ENCODE results near the gene KPNA1.
"Not testable (repeated sequence)": the region's sequence is repeated elsewhere in the genome, so short reads cannot be mapped to it uniquely, and the experiment has no call there.

Gene KPNA1

DNA sequence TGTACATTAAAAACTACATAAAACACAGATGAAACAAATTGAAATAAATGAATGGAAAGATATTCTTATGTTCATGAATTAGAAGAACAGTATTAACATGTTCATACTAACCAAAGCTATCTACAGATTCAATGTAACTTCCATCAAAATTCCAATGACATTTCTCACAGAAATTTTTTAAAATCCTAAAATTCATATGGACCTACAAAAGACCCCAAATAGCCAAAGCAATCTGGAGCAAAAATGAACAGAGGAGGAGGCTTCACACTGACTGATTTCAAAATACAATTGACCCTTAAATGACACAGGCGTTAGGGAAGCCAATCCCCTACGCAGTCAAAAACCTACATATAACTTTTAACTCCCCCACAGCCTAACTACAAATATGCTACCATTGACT lies 39.4 kb downstream of the KPNA1 start:
- no peak for DNase-seq (ENCODE audit: low spot score)

DNA sequence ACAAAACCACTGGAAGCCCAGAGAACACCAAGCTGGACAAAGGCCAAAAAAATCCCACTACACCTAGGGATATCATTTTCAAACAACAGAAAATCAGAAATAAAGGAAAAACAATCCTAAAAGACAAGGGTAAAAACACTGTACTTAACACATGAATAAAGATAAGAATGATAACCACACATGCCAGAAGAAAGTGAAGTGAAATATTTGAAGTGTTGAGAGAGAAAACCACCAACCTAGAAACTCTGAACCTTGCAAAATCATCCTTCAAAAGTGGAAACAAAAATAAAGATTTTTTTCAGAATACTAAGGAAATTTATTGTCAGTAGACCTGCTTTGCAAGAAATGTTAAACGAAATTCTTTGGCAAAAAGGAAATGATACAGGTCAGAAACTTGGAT lies 45.1 kb downstream of the KPNA1 start:
- no peak for DNase-seq (ENCODE audit: low spot score)

DNA sequence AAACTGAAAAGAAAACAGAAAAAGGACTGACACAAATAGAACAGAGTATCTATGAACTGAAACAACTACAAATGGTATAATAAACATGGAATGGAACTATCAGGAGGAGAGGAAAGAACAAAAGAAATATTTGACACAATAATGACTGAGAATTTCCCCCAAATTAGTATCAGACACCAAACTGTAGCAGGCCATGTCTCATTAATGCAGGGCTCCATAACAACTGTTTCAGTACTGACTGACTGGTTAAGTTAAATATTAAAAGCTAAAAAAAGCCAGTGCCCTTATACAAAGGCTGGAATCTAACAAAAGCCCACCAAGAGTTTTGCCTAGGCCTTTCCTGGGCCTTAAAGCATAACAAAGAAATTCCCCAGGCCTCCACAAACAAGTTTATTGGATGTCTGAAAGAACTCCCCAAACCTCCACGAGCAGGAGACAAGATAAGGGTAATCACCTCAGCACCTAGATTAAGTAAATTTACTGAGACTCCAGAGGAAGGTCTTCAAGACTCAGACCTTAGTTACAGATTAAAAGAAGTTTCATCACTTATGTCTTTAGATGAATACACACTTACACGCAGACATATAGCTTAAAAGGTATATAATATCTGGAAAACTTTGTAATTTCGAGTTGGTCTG lies 45.7 kb downstream of the KPNA1 start:
- no peak for DNase-seq (ENCODE audit: low spot score)

DNA sequence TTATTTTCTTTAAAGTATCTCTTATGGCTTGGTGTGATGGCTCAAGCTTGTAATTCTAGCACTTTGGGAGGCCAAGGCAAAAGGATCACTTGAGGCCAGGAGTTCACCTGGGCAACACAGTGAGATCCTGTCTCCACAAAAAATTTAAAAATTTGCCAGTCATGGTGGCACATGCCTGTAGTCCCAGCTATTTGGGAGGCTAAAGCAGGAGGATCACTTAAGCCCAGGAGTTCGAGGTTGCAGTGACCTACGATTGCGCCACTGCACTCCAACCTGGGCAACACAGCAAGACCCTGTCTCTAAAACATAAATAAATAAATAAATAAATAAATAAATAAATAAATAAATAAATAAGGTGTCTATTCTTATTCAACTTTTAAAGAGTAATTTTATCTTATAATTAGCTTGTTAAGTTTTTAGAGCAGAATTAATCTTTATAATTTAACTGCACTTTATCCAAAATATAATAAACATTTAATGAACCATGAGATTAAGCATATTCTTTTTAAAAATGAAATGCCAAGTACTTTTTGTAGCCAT lies 48.0 kb downstream of the KPNA1 start:
- DNase-seq (ENCODE audit: low spot score) = no peak

GRCh38 chr3:122464659-122465058 lies 50.1 kb downstream of the KPNA1 start:
- DNase-seq (ENCODE audit: low spot score) = no peak

GRCh38 chr3:122462406-122462805 lies 52.3 kb downstream of the KPNA1 start:
- DNase-seq (ENCODE audit: low spot score) = no peak

GRCh38 chr3:122461806-122462205 lies 52.9 kb downstream of the KPNA1 start:
- no peak for DNase-seq (ENCODE audit: low spot score)

GRCh38 chr3:122458992-122459391 lies 55.7 kb downstream of the KPNA1 start:
- DNase-seq (ENCODE audit: low spot score) = no peak

- DNase-seq (ENCODE audit: low spot score) = no peak
Observed at GRCh38 chr3:122457706-122458105, 57.0 kb downstream of the KPNA1 start.

DNA sequence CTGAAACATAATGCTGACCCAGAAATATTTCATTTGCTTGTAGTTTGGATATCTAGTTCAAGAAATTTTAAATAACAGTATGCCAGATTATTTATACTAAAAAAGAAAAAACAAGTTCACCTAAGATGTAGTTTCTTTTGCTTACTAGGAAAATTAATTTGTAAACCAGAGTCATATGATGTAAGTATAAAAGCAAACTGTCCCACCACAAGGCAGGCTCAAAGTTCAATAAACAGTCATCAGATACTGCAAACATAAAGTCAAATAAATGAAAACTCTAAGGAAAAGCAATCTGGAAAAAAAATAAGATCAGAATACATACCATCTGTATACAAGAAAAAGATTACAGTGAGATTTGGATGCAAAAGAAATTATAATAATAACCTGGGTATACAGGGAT lies 58.7 kb downstream of the KPNA1 start:
- DNase-seq (ENCODE audit: low spot score) = no peak

DNA sequence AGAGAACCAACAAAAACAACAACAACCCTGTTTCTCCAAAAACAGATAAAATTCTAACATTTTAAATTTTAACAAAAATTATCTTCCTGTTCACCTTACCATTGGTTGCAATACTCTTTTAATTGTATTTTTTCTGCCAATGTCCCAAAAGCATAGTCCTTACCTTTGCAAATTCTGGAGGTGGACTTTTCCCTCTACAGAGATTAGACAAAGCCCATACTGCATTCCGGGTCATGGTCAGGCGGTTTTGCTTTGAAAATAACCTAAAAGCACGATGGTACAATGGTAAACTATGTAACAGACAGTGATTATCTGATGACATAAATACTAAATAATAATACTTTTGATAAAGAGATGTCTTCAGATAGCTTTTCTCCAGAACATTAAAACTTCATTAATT lies 63.4 kb downstream of the KPNA1 start:
- DNase-seq (ENCODE audit: low spot score) = no peak

GRCh38 chr3:122448218-122448617 lies 66.5 kb downstream of the KPNA1 start:
- DNase-seq (ENCODE audit: low spot score) = not testable (repeated sequence)

DNA sequence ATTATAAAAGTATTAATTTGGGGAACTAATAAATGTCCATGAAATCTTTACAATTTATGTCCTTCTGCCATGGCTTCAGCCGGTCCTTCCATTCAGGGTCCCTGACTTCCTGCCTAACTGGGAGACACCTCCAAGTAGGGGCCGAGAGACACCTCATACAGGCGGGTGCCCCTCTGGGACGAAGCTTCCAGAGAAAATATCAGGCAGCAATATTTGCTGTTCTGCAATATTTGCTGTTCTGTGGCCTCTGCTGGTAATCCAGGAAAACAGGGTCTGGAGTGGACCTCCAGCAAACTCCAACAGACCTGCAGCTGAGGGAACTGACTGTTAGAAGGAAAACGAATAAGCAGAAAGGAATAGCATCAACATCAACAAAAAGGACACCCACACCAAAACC lies 70.2 kb downstream of the KPNA1 start:
- not testable (repeated sequence) for DNase-seq (ENCODE audit: low spot score)

DNA sequence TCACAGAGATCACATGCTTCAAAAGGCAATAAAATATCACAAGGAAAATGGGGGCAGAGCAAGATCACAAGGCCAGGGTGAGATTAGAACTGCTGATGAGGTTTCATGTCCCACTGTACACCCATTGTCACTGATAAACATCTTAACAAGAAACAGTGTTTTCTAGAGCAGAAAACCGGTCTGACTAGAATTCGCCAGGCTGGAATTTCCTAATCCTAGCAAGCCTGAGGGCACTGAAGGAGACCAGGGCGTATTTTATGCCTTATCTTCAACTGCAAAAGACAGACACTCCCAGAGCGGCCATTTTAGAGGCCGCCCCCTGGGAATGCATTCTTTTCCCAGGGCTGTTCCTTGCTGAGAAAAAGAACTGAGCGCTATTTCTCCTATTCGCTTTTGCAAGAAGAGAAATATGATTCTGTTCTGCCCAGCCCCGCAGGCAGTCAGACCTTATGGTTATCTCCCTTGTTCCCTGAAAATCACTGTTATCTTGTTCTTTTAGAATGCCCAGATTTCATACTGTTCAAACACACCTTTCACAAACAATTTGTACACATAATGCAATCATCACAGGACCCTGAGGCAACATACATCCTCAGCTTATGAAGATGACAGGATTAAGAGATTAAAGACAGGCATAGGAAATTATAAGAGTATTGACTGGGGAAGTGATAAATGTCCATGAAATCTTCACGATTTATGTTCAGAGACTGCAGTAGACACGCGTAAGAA lies 70.8 kb downstream of the KPNA1 start:
- DNase-seq (ENCODE audit: low spot score) = not testable (repeated sequence)

DNA sequence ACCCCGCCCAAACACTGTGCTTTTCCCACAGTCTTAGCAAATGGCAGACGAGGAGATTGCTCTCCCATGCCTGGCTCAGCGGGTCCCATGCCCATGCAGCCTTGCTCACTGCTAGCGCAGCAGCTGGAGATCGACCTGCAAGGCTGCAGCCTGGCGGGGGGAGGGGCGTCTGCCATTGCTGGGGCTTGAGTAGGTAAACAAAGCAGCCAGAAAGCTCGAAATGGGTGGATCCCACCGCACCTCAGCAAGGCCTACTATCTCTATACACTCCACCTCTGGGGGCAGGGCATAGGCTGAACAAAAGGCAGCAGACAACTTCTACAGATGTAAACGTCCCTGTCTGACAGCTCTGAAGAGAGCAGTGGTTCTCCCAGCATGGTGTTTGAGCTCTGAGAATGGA lies 71.6 kb downstream of the KPNA1 start:
- DNase-seq (ENCODE audit: low spot score) = no peak

GRCh38 chr3:122435950-122436349 lies 78.8 kb downstream of the KPNA1 start:
- no peak for DNase-seq (ENCODE audit: low spot score)

GRCh38 chr3:122430371-122430770 lies 84.4 kb downstream of the KPNA1 start:
- no peak for DNase-seq (ENCODE audit: low spot score)

DNA sequence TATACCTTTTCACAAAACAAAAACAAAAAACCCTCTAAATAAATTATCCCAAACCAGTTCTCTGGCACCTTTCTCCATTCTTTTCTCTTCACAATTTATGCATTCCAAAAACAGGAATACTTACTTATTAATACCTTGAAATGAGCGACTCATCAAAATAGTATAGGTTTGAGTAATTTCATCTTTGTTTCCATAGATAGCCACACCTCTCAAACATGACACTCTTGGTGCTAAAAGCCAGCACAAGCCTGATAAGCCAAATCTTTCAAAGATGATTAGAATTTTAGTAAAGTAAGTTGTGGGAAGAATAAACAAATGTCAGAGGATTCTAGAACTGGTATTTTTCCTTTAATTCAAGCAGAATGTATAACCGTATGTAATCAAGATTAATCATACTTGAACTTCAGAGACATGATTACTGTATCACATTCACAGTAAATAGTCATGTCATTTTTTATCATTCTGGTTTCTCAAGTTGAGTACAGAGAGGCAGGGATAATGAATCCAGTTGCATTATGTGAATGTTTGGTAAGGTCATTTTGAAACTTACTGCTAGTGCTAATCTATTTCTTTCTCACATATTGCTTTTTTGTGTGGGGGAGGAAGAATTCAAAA lies 86.8 kb downstream of the KPNA1 start:
- no peak for DNase-seq (ENCODE audit: low spot score)

- DNase-seq (ENCODE audit: low spot score) = no peak
Observed at GRCh38 chr3:122421836-122422235, 92.9 kb downstream of the KPNA1 start.

DNA sequence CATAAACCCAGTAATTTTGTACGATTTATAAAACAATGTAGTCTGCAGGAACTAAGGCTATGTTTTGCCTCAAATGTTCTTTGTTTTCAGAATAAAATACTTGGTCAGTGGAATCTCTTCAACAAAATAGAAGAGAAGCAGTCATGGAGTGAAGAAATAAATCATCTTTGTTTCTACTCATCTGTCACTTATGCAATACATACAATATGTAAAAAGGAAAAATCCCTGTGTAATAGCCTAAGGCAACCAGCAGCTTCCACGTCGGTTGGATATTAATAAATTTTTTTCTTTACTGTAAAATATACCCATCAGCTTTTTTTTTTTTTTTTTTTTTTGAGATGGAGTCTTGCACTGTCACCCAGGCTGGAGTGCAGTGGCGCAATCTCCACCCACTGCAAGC lies 93.6 kb downstream of the KPNA1 start:
- no peak for DNase-seq (ENCODE audit: low spot score)

DNA sequence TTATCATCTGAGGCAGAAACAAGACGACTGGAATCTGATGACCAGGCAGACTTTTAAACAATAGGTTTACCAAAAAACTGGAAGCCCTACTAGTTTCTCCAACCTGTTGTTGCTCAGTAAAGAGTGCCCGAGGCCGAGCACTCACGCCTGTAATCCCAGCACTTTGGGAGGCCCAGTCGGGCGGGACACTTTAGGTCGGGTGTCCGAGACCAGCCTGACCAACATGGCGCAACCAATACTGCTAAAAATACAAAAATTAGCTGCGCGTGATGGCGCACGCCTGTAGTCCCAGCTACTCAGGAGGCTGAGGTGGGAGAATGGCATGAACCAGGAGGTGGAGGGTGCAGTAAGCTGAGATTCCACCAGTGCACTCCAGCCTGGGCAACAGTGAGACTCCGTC lies 97.8 kb downstream of the KPNA1 start:
- no peak for DNase-seq (ENCODE audit: low spot score)

GRCh38 chr3:122415762-122416654 lies 98.7 kb downstream of the KPNA1 start, which contains the start of gene WDR5B:
TSS of gene WDR5B (minus strand) at chr3:122416062. CDS start at chr3:122415528, 534 bp downstream.
- peak; percentile 100 for DNase-seq (ENCODE audit: low spot score)

All from germinal center (tissue), 1 donor.